Activated CD4-positive, alpha-beta T cell treated with anti-CD3 and anti-CD28 coated beads, Interleukin-2, Interleukin-4, amounts not matched to agents 100 ng/mL and 50 ng/mL, durations not matched to agents 16 hours and 8 hours (primary cell): ENCODE measurements around the gene BMF.
"Not testable (repeated sequence)": the region's sequence is repeated elsewhere in the genome, so short reads cannot be mapped to it uniquely, and the experiment has no call there.

Source experiments
- DNase-seq: peaks from one replicate; pipeline ENCODE4 v3.0.0-alpha.2; 2020; ENCODE audit warnings: low spot score

BMF gene

DNA sequence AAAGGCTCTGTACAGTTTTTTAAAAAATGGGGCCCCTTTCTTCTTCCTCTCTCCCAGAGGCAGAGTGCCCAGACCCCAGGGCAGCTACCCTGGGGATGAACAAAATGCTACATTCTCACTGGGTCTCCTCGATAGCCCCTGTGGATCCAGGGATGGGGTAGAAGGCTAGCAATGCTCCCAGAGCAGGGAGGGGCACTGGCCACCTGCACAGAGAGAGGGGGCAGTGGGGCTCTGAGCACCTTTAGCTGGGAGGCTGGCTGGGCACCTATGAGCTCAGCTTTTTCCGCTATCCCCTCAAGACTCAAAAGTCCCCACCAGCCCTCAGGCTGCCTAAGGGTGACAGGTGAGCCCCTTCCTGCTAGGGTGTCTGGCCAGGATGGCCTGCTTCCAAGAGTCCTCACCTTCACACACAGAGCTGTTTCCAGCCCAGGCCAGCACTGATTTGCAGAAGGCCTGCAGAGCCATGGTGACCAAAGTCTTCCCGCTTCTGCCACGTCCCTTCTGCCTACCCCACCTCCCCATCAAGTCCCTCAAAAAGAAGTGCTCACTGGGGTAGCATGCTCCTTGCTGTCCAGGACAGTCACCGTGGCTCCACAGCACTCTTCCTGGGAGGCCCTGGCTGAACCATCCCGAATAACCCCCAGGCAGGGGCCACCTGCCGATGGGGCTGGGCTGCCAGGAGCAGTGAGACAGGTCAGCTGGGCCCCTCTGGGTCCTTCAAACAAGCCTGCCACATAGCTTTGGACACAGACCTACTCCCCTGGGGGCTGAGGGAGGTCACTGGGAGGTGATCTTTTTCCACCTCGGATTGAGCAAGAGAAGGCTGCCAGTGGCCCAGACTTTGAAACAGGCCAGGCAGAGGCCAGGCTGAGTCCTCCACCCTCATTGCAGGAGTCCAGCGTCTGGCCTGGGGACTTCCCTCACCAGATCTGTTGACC lies 20.4 kb downstream of the BMF start:
- no peak for DNase-seq

- no peak for DNase-seq
Observed at GRCh38 chr15:40087068-40087810, 21.4 kb downstream of the BMF start.

DNA sequence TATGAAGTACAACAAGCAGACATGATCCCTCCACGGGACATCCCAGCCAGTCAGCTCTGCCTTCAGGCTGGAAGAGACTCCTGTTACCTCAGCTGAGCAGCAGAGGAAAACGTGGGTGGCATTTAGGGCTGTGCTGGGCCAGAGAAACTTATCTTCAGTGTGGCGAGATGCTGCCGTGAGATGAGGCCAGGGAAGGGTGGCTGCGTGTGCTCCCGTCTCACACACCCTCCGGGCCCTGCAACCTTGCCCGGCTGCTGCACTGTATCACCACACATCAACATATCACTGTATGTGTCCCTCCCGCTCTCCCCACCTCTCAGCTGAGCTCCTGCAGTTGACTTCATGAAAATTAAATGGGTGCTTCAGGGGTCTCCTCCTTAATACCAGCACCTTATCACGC lies 23.4 kb downstream of the BMF start:
- no peak for DNase-seq

DNA sequence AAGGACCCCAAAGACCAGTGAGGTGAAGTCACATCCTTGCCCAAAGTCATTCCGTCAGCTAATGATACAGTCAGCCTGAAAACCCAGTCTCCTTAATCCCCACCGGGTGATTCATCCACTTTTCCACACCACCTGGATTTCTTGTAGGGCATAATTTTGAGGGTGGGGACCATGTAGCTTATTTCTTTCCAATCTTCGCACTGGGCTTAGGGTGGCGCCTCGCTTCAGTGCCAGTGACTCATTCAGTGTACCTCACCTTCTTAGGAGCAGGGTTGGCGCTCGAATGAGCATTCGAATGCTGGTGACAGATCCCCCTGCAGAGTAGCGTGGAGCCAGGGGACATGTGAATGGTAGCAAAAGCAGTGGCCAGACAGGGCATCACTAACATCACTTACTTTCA lies 24.0 kb downstream of the BMF start:
- DNase-seq: no peak

GRCh38 chr15:40082195-40082883 lies 26.3 kb downstream of the BMF start:
- DNase-seq: no peak

- no peak for DNase-seq
Observed at GRCh38 chr15:40081691-40082194, 26.9 kb downstream of the BMF start.

GRCh38 chr15:40080847-40081246 lies 27.8 kb downstream of the BMF start:
- no peak for DNase-seq

- no peak for DNase-seq
Observed at GRCh38 chr15:40080104-40080503, 28.6 kb downstream of the BMF start.

GRCh38 chr15:40079456-40079855 lies 29.2 kb downstream of the BMF start:
- no peak for DNase-seq

DNA sequence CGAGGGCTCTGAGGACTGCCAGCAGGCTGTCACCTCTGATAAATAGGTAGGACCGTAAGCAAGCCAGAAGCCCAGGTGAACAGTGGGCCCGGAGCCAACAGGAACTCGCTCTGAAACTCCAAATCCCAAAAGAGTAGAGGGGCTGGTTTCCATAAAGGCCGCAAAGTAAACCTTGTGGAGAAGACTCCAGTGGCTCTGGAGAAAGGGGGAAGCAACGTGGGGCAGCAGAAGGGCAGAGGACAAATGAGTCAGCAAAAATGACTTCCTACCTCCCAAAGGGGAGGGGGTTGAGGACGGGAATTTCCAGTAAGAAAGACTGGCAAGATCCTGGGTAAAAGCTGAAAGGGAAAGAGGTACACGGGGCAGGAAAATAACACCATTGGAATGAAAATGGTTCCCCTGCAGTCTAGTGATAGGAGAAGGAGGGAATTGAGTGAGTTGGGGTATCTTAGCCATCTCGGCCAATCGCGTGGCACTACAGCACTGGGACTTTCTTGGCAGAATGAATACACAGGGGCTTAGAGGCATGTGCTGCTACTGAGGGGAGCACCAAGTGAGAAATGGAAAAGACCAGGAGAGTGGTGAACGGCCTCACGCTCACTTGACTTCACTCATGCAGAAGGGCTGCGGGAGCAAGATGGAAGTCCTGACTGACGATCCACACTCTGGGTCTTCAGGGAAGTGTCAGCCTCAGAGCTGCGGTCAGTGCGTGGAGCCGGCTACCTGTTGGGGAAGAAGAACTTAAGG lies 33.2 kb downstream of the BMF start:
- DNase-seq: no peak

- DNase-seq: not testable (repeated sequence)
Observed at GRCh38 chr15:40074656-40075055, 34.0 kb downstream of the BMF start.

DNA sequence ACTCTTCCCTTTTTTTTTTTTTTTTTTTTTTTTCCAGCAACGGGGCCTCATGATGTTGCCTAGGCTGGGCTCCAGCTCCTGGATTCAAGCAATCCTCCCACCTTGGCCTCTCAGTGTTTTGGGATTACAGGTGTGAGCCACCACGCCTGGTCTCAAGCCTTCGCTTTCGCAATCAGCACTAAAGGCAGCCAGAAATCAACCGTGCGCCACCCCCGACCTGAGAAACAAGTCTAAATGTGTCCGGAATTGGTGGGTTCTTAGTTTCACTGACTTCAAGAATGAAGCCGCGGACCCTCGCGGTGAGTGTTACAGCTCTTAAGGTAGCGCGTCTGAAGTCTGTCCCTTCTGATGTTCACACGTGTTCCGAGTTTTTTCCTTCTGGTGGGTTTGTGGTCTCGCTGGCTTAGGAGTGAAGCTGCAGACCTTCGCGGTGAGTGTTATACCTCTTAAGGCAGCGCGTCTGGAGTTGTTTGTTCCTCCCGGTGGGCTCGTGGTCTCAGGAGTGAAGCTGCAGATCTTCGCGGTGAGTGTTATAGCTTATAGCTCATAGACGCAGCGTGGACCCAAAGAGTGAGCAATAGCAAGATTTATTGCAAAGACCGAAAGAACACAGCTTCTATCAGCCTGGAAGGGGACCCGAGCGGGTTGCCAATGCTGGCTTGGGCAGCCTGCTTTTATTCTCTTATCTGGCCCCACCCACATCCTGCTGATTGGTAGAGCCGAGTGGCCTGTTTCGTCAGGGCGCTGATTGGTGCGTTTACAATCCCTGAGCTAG lies 34.8 kb downstream of the BMF start:
- DNase-seq: peak; percentile 43

DNA sequence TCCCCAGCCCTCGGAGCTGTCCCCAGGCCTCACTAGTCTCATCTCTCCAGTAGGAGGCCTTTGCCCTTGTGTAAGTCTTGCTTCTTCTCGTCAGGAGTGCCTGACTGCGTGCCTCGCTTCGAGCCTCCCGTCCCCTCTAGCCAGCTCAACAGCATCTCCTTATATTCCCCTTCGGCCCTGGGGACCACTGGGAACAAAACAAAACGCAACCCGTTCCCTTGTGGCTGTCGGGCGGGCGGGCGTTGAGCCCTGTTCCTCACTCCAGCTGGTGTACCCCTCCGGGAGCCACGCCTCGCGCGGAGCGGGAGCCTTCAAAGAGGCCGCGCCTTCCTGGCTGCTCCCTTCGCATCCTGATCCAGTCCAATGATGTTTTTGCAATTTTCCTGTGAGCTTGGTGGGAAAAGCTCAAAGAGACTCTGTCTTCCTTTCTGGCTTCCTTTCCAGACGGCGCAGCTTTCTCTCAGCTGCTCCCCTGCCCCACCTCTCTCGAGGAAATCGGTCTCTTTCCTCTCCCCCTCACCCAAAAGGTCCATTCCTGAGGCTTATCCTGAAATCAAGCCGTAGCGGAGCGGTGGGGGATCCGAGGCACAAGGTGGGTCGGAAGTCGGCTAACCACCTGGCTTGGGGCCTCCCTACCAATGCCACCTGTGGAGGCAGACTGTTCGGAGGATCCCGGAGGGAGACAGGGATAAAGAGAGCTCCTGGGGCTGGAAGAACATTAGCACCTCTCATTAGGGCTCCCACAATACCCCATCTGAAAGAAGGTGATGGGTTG lies 36.3 kb downstream of the BMF start:
- DNase-seq: no peak

- DNase-seq: no peak
Observed at GRCh38 chr15:40070608-40071218, 38.0 kb downstream of the BMF start.

GRCh38 chr15:40070166-40070557 lies 38.5 kb downstream of the BMF start:
- DNase-seq: no peak

GRCh38 chr15:40069178-40070165 lies 39.2 kb downstream of the BMF start:
- no peak for DNase-seq

- DNase-seq: no peak
Observed at GRCh38 chr15:40067921-40068624, 40.6 kb downstream of the BMF start.

- DNase-seq: no peak
Observed at GRCh38 chr15:40066589-40066988, 42.1 kb downstream of the BMF start.
